Right lobe of liver (tissue), 6 donors: ENCODE data around the gene AKAP12. TPM values are rescaled to one million over a fixed set of nuclear protein-coding genes. Genes with fewer than 3 reads are reported as not detected.

Experiments
- ATAC-seq, 4 donors: fragments of 200-7000 bp; cut with Tn5 transposase; one replicate each; pipeline ENCODE4 v1.9.1; 2020; ENCODE audit warnings: mild to moderate bottlenecking in 4 of 4, moderate library complexity in 4 of 4
- DNase-seq, 3 donors: peaks; one replicate each; pipeline ENCODE4 v3.0.0-alpha.2; 2020
- H3K27ac ChIP-seq, 3 donors: fragments of 200-600 bp; one replicate each; pipeline ENCODE4 v1.8.0; 2022
- H3K27me3 ChIP-seq, 2 donors: fragments of 200-600 bp; one replicate each; pipeline ENCODE4 v1.8.0; 2022
- H3K36me3 ChIP-seq, 4 donors: fragments of 200-600 bp; sonication (generic) in 1 of 4; one replicate each; pipeline versions ENCODE4 v1.5.1 to v1.8.0; 2017 to 2022; ENCODE audit warnings: control low read depth in 1 of 4
- H3K4me1 ChIP-seq, 4 donors: fragments of 200-600 bp; sonication (generic) in 1 of 4; one replicate each; pipeline versions ENCODE4 v1.5.1 to v1.8.0; 2017 to 2022; ENCODE audit warnings: control low read depth in 1 of 4
- H3K4me3 ChIP-seq, 3 donors: fragments of 200-600 bp; one replicate each; pipeline ENCODE4 v1.8.0; 2022
- H3K9me3 ChIP-seq, 4 donors: fragments of 200-600 bp; sonication (generic) in 1 of 4; one replicate each; pipeline versions ENCODE4 v1.5.1 to v1.8.0; 2017 to 2022; ENCODE audit warnings: control low read depth in 1 of 4
- POLR2A ChIP-seq: fragments of 450-650 bp; IDR thresholded peaks from one replicate; pipeline ENCODE4 v1.6.1; 2017; ENCODE audit warnings: antibody characterized with exemption, mild to moderate bottlenecking
- WGBS: methylation state at CpG from one replicate; pipeline ENCODE4 v1.1.6; 2018; ENCODE audit warnings: low coverage, low lambda C conversion rate; ENCODE audit not compliant: insufficient coverage; ENCODE audit errors: missing lambda C conversion rate; 5-methylcytosine and 5-hydroxymethylcytosine counted together
- intact Hi-C, 2 donors: fragments of 100-400 bp; cut with DNase I; formaldehyde crosslinking; loops; one replicate each; pipeline versions ENCODE4 v1.11.2 to v1.14.1; 2022
- total RNA-seq, 6 experiments: library from RNA; depleted of rRNA in 2 of 6; stranded (reverse); fragments of >200 nt in 2 of 6; fragmentation: NEBNext Ultra II Directional in 3 of 6; extraction: Animal tissue kit (Norgen Biotek cat#: 25700) in 3 of 6; gene quantifications; one replicate each; pipeline versions ENCODE4 v1.1.0 to v1.2.4, GENCODE V29; 2016 to 2023
- TF ChIP-seq, protein P1 (sequence below), 4 donors: fragments of 200-600 bp in 3 of 4; fragments of 450-650 bp in 1 of 4; IDR thresholded peaks; one replicate each; pipeline versions ENCODE4 v1.5.1 to v1.8.0; 2016 to 2022; ENCODE audit warnings: antibody characterized with exemption in 4 of 4, mild to moderate bottlenecking in 2 of 4
- donor health status: DM: no; HTN: yes; CAD: no.
- donor health status: DM: no; HTN: no; CAD: no.
- donor health status: DM: no; HTN: no; CAD: no.
- donor health status: DM: no; HTN: yes; CAD: no.
- donor health status: DM: no; HTN: yes; CAD: no.

AKAP12 gene
- total RNA-seq, 6 experiments from 2014 or later, result 2.1 to 38.4 (median 23.0) TPM

DNA sequence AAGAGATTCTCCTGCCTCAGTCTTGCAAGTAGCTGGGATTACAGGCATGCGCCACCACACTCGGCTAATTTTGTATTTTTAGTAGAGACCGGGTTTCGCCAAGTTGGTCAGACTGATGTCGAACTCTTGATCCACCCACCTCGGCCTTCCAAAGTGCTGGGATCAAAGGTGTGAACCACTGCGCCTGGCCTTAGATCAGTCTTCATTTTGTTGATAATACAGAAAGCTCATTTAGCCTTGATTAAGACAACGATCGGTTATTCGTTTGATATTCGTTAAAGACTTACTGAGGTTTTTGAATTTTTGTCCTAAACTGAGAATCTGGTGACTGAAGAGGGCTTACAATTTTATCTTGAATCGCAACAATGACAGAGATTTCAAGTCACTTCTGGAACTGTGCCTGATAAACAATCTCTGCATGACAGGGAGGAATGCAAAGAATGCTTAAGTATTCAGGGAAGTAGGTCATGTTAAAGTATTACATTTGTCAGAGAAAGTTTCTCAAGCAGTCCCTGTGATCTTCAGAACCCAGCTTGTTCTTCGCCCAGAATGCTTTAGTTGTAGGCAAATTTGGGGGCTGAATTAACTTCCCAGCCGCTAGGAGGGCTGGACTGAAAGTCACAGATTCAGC, 14.8 kb downstream of the AKAP12 start:
- Histone ChIP-seq H3K4me3 (no peak overlapping the region), H3K27me3 (no peaks in the 10 kb centered on the region), H3K4me1 (peaks cover 0 to 2% (median 0%) of the 10 kb centered on the region in 4 donors), H3K27ac (no peak overlapping the region), H3K9me3 (no peaks in the 10 kb centered on the region), H3K36me3 (no peaks in the 10 kb centered on the region)
- no peak for ATAC-seq
- 70% methylated on average over 11 of the region's 14 CpGs for WGBS
- intact Hi-C loops, result no loop called here
- DNase-seq, result no peak
- TF ChIP-seq, protein P1, sequence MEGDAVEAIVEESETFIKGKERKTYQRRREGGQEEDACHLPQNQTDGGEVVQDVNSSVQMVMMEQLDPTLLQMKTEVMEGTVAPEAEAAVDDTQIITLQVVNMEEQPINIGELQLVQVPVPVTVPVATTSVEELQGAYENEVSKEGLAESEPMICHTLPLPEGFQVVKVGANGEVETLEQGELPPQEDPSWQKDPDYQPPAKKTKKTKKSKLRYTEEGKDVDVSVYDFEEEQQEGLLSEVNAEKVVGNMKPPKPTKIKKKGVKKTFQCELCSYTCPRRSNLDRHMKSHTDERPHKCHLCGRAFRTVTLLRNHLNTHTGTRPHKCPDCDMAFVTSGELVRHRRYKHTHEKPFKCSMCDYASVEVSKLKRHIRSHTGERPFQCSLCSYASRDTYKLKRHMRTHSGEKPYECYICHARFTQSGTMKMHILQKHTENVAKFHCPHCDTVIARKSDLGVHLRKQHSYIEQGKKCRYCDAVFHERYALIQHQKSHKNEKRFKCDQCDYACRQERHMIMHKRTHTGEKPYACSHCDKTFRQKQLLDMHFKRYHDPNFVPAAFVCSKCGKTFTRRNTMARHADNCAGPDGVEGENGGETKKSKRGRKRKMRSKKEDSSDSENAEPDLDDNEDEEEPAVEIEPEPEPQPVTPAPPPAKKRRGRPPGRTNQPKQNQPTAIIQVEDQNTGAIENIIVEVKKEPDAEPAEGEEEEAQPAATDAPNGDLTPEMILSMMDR (IDR thresholded peaks at IDR 0.05), result no peak
- no peak for TF ChIP-seq POLR2A

DNA sequence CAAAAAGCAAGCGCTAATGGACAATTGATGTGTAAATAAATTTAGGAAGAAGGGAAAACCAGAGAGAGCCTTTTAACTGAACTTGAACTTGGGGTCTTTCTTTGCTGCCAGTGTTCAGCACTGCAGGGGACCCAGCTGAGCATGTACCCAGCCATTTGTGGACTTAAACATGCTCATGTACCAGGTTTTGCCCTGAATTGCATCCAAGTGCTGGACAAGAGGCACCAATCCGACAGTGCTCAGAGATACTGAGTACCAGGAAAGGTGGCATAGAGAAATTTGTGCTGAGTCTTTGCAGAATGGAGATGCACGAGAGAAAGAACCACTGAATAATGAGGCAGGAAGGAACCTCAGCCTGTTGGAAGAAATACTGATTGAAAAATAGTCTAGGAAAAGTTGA, 16.0 kb downstream of the AKAP12 start:
- ATAC-seq, result no peak

DNA sequence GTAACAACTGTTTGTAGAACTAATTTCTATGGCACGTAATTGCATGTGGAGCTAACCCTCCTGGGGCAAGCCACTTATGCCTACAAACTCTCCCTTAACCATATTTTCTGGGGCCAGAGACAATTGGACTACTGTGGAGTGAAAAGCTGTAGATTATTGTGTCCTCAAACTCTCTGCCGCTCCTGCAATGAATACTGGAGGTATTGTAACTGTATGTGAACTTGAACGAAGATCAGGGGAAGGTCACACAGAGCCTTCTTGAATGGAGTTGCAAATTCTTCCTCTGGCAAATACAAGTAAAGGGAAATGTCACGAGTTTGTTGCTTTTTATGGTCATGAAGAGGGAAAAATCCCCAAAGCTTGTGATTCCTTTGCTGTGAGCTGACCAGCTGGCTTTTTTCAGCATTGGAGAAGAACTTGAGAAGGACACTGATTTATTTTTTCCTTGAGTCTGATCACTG, 18.2 kb downstream of the AKAP12 start:
- TF ChIP-seq, protein P1 (IDR thresholded peaks at IDR 0.05), result no peak
- no peak for ATAC-seq
- 75% methylated on average over 4 of the region's 4 CpGs for WGBS

More for the DNA sequence above, 16.0 kb downstream of the AKAP12 start:
- TF ChIP-seq POLR2A, result no peak
- TF ChIP-seq, protein P1 (IDR thresholded peaks at IDR 0.05), result no peak
- no peaks in the 10 kb centered on the region for H3K27me3 ChIP-seq
- DNase-seq, result no peak
- no peak overlapping the region for H3K4me3 ChIP-seq
- 80% methylated on average over 3 of the region's 3 CpGs for WGBS
- no peaks in the 10 kb centered on the region for H3K9me3 ChIP-seq
- H3K36me3 ChIP-seq, result no peaks in the 10 kb centered on the region
- H3K27ac ChIP-seq, result no peak overlapping the region
- intact Hi-C loops, result no loop called here
- peaks cover 0 to 2% (median 0%) of the 10 kb centered on the region in 4 donors for H3K4me1 ChIP-seq

DNA sequence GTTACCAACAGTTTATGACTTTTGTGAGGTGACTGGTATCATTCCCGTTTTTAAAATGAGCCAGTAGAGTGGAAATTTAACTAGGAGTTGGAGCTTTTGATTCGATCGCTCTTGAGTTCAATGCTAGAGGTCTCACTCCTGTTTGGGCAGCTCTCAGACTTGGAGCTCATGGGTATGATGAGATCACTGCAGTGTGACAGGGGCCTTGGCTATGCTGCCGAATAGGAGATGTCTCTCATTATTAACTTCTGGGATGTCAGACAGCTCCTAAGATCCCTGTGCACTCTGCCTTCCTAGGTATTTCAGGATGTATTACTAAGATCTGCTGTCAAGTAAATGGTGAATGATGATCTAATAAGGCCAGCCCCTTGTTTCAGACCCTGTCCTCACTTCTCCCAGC, 20.4 kb downstream of the AKAP12 start:
- Histone ChIP-seq H3K9me3 (no peaks in the 10 kb centered on the region), H3K4me1 (no peaks in the 10 kb centered on the region), H3K27me3 (no peaks in the 10 kb centered on the region), H3K27ac (no peak overlapping the region), H3K4me3 (no peak overlapping the region), H3K36me3 (no peaks in the 10 kb centered on the region)
- ATAC-seq, result no peak
- no peak for DNase-seq
- TF ChIP-seq, protein P1 (IDR thresholded peaks at IDR 0.05), result no peak
- no peak for TF ChIP-seq POLR2A
- intact Hi-C loops, result no loop called here
- WGBS, result 63% methylated on average over 1 of the region's 4 CpGs

More for the DNA sequence above, 18.2 kb downstream of the AKAP12 start:
- H3K4me1 ChIP-seq, result peaks cover 0 to 2% (median 0%) of the 10 kb centered on the region in 4 donors
- DNase-seq, result no peak
- H3K36me3 ChIP-seq, result no peaks in the 10 kb centered on the region
- no peak overlapping the region for H3K27ac ChIP-seq
- no peak overlapping the region for H3K4me3 ChIP-seq
- no peaks in the 10 kb centered on the region for H3K9me3 ChIP-seq
- intact Hi-C loops, result no loop called here
- no peaks in the 10 kb centered on the region for H3K27me3 ChIP-seq
